HG03196 (cell line): Measurements from ENCODE around the gene HYCC2.
A peak's percentile ranks its signal among the peaks of the same experiment; 100 is the strongest.
"Not testable (repeated sequence)": the region's sequence is repeated elsewhere in the genome, so short reads cannot be mapped to it uniquely, and the experiment has no call there.

ENCODE experiments used
- ATAC-seq: cut with Tn5 transposase; IDR thresholded peaks from one replicate; pipeline ENCODE4 v1.9.1; 2021; ENCODE audit not compliant: unreplicated experiment

The HYCC2 gene

DNA sequence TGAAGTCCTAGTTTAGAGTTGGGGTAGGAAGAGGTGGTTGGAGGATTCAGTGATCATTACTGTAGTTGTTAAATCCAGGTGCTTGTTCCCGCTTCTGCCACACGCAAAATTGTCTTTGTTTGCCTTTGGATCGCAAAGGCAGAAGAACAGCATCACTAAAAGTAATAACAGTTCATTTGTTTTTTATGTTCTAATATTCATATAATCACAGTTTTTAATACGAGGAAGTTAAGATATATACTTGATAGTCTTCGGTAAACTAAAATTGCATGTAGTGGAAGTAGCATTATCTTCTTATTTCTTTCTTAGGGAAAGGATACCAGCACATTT lies 695 bp upstream of the HYCC2 start:
- no peak for ATAC-seq

DNA sequence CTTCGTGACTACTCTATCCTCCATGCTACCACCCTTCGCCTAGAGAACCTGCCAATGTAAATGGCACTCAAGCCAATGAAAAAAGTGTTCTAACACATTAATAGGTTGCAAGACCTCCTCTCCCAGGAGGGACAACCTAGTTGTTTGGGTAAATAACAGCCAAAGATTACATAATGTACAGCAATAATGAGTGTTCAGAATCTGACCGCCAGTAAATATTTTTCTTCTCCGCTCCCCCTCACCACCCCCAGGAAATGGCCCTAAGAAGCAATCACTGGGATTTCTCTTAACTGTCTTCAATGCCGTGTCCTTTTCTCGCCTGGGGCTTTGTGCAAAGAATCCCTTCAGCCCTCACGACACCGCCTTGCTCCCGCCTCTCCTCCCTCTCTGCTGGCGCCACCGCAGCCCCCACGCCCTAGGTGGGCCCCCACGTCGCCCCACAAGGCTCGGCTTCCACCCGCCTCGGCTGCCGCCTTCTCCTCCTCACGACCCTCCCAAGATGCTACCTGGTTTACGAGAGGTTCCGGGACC lies 458 bp downstream of the HYCC2 start:
- peak; percentile 28 for ATAC-seq

DNA sequence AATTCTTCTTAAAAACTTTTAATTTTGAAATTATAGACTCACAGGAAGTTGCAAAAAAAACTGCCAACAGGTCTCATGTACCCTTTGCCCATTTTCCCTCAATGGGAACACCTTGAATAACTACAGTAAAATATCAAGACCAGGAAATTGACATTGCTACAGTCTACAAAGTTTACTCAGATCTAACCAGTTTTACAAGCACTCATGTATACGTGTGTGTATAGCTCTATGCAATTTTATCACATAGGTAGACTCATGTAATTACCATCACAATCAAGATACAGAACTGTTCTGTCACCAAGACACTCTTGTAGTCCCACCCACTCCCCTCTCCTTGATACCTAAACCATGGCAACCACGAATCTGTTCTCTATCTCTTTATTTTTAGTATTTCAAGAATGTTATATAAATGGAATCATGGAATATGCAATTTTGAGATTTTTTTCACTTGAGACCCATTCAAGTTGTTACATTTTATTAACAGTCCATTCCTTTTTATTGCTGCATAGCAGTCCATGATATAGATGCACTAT lies 6.6 kb downstream of the HYCC2 start:
- ATAC-seq: no peak

DNA sequence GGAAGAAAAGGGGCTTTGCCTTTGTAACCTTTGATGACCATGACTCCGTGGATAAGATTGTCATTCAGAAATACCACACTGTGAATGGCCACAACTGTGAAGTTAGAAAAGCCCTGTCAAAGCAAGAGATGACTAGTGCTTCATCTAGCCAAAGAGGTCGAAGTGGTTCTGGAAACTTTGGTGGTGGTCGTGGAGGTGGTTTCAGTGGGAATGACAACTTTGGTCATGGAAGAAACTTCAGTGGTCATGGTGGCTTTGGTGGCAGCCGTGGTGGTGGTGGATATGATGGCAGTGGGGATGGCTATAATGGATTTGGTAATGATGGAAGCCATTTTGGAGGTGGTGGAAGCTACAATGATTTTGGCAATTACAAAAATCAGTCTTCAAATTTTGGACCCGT lies 8.0 kb downstream of the HYCC2 start:
- not testable (repeated sequence) for ATAC-seq

DNA sequence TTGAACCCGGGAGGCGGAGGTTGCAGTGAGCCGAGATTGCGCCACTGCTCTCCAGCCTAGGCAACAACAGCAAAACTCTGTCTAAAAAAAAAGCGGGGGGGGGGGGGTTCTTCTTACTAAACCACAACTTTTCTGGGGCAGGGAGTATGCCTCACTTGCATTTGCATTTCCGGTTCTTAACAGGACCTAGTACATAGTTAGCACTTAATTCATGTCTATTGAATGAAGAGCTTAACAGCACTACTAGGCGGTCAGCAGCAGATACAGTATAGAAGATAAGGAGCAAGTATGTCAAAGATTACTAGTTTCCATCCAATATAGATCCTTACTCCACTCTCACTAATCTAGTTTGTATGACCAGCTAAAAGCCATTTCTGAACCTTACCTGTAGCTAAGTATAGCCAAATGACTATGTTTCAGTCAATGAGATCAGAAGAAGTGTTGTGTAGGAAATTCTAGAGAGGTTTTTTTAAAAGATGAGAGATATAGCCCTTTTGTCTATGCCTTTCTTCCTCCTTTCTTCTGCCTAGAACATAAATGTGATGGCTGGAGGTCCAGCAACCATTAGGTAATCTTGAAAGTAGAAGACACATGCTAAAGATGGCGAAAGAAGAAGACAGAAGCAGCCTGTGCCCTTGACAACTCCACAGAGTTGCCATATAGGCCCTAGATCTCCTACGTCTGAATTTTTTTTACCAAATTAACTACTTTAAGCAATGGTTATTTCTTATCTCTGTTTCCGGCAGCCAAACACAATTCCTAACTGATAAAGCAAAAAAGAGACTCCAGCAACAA lies 11.3 kb downstream of the HYCC2 start:
- no peak for ATAC-seq

DNA sequence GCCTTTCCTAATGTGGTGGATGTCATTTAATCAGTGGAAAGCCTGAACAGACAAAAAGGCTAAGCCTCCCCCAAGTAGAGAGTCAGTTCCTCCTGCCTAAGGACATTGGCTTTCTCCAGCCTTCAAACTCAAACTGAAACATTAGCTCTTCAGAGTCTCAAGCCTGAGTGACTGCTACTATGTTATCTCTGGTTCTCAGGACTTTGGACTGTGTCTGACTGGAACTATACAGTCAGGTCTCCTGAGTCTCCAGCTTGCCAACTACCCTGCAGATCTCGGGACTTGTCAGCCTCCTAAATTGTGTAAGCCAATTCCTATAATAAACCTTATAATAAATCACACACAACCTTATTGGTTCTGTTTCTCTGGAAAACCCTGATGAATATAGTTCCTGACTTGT lies 12.6 kb downstream of the HYCC2 start:
- no peak for ATAC-seq

DNA sequence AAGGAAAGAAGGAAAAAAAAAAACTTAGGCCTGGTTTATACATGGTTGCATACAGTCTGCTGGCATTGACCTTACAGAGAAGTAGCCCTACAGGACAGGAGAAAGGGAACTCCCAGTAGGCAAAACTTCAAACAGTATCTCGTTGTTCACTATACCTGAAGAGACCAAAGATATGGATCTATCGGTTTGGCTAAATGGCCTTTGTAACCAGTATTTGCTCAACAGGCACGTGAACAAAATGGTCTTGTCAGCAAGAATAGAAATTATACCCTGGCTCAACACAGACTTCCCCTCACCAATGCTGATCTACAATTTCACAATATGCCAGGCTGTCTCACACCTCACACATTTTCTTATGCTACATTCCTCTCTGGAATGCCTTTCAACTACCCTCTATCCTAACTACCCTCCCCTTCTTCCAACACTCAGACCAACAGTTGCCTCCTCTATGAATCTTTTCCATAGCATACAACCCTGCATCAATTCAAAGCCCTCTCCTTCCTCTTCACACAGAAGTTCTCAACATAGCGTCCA lies 13.7 kb downstream of the HYCC2 start:
- ATAC-seq: no peak

DNA sequence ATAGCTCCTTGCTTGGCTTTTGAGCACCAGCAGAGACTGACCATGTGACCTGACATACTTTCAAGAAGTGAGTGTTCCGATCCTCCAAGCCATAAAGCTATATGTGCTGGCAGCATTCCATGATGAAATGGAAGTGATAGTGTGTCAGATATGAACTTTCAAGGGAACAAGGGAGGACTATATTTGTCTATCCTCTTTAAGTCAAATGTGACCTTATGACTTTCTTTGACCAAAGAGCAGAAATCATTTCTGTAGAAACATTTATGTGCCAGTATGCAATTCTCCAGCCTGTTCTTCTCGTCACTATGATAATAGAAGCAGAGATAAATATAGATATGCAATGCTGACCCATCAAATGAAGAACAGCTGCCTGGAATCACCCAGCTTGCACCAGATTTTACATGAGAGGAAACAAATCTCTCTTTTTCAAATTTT lies 14.4 kb downstream of the HYCC2 start:
- ATAC-seq: no peak

DNA sequence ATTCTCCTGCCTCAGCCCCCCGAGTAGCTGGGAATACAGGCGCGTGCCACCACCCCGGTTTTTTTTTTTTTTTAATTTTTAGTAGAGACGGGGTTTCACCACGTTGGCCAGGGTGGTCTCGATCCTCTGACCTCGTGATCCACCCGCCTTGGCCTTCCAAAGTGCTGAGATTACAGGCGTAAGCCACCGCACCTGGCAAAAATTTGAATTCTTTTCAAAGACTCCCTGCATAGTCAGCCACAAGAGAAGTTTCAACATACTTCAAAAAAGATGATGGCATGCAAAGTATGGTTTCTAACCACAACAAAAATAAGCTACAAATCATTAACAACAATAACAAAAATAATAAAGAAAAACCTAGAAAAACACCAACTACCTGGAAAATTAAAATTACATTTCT lies 22.0 kb downstream of the HYCC2 start:
- ATAC-seq: no peak

DNA sequence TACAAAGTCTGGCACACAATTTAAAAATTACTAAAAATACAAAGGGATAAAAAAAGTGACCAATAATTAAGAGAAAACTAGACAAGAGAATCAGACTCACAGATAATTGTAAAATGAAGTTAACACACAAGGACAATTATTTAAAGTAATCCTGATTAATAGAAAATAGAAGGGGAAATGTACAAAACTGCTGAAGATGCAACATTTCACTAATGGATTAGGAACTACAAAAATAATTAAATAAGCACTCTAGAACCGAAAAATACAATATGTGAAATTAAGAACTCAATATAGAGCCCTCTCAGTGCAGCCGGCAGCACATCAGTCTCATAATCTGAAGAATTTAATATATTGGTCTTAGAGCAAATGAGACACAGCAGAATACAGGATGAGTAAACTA lies 24.6 kb downstream of the HYCC2 start:
- ATAC-seq: no peak

DNA sequence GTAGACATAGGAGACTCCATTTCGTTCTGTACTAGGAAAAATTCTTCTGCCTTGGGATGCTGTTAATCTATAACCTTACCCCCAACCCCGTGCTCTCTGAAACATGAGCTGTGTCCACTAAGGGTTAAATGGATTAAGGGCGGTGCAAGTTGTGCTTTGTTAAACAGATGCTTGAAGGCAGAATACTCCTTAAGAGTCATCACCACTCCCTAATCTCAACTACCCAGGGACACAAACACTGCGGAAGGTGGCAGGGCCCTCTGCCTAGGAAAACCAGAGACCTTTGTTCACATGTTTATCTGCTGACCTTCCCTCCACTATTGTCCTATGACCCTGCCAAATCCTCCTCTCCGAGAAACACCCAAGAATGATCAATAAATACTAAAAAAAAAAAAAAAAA lies 28.4 kb downstream of the HYCC2 start:
- ATAC-seq: not testable (repeated sequence)

DNA sequence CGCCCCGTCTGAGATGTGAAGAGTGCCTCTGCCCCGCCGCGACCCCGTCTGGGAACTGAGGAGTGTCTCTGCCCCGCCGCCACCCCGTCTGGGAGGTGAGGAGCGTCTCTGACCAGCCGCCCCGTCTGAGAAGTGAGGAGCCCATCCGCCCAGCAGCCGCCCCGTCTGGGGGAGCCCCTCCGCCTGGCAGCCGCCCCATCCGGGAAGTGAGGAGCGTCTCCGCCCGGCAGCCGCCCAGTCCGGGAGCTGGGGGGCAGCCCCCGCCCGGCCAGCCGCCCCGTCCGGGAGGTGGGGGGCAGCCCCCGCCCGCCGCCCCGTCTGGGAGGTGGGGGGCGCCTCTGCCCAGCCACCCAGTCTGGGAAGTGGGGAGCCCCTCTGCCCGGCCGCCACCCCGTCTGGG lies 29.0 kb downstream of the HYCC2 start:
- not testable (repeated sequence) for ATAC-seq

DNA sequence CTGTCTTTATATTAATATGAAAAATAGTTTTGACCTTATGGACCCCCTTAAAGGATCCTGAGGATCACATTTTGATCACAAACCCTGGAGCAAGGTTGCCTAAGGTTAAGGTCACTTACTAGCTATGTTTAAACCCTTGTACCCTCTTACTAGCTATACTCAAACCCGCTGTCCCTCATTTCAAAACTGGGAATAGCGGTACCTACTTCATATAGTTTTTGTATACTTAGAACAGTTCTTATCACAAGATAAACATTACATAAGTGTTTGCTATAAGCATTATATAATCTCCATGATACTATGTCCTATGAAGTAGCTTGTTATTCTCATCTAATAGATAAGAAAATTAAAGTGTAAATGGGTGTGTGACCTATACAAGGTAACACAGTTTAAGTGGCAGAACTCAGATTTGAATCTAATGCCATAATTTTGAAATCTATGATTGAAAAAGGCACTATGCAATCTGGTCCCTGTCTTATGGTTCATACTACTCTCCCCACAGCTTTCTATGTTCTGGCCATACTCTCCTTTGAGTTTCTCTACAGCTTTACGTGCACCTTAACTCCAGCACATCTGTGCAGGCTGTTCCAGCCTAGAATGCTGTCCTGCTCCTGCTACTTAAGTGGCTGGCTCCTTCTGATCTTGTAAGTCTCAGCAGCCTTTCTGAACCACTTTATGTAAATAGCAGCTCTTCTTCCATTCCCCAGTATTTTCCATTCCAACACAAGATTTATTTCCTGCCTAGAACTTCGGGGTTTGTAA lies 30.4 kb downstream of the HYCC2 start:
- no peak for ATAC-seq

DNA sequence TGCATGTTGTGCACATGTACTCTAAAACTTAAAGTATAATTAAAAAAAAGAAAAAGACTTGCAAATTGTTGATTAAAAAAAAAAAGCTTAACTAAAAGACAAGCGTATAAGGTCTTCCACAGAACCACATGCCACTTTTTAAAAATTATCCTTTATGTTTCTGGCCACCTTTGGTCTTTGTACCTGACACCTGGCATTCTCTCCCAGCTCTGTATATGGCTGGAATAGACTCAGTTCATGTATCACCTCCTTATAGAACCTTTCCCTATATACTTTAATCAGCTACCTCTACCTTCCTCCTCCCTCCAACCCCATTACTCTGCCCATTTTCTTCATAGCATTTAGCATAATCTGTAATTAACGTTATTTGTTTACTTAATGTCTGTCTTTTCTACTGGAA lies 32.6 kb downstream of the HYCC2 start:
- no peak for ATAC-seq

DNA sequence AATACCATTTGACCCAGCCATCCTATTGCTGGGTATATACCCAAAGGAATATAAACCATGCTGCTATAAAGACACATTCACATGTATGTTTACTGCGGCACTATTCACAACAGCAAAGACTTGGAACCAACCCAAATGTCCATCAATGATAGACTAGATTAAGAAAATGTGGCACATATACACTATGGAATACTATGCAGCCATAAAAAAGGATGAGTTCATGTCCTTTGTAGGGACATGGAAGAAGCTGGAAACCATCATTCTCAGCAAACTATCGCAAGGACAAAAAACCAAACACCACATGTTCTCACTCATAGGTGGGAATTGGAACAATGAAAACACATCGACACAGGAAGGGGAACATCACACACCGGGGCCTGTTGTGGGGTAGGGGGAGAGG lies 33.1 kb downstream of the HYCC2 start:
- ATAC-seq: not testable (repeated sequence)

DNA sequence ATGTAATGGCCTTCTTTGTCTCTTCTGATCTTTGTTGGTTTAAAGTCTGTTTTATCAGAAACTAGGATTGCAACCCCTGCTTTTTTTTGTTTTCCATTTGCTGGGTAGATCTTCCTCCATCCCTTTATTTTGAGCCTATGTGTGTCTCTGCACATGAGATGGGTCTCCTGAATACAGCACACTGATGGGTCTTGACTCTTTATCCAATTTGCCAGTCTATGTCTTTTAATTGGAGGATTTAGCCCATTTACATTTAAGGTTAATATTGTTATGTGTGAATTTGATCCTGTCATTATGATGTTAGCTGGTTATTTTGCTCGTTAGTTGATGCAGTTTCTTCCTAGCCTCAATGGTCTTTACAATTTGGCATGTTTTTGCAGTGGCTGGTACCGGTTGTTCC lies 37.1 kb downstream of the HYCC2 start:
- not testable (repeated sequence) for ATAC-seq

DNA sequence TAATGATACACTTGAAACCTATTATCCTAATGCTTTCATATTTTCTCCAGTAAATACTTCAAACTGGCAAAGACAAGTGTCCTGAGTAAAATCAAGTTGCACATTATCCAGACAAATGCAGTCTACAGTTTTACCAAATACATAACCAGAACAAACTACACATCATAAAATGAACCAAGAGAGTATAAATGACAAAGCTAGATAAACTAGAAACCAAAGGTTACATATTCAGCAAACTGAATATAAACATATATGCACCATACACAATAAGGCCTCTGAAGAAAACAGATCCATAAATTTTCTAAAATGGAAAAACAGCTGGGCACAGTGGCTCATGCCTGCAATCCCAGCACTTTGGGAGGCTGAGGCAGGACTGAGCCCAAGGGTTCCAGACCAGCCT lies 47.0 kb downstream of the HYCC2 start:
- no peak for ATAC-seq

DNA sequence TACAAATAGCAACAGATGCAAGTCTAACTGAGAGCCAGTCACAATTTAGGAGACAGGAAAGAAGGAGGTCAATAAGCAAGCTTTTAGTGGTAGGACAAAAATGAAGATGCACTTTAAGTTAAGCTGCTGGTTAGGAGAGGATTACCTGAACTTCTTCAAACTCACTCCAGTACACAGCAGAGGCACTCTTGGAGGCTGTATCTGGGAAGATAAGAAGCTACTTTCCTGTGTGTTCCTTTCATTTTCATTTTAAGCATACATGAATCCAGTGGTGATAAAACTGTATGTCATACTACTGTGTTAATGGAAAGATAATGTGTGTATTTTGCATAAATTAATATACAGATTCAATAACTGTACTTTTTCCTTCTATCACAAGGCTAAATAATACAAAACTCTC lies 49.6 kb downstream of the HYCC2 start:
- ATAC-seq: peak; percentile 81
